ENCODE data around the gene HAGH.

HAGH gene

DNA sequence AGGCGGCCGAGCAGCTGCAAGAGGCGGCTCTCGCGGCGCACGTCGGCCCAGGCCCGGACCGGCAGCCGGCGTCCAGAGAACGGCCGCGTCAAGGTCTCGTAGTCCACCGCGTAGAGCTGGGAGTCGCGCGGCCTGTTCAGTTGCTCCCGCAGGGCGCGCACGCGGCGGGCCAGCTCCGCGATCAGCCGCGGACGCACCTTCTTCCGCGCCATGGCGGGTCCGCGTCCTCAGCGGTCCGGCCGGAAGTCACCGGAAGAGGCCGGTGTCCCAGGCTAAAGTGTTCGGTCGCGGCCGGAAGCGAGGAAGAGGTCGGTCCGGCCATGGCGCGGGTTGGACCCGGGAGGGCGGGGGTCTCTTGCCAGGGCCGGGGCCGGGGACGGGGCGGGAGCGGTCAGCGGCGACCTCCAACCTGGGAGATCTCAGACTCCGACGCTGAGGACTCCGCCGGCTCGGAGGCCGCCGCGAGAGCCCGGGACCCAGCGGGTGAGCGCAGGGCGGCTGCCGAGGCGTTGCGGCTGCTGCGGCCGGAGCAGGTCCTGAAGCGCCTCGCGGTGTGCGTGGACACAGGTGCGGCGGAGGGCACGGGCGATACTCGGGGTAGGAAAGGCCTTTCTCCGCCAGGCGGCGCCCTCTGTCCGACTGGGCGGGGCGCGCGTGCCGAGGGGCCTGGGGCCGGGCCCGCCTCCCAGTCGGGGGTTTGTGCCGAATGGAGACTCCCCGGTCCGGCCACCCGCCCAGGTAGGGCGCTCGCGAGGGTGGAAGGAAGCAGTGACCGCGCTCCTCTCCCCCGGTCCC is 53.5 kb downstream of the HAGH start, which contains the start of gene MRPS34 (continued):
- 0 out of 2 replicates have a peak, but pooled peaks have one; percentile 18 for TF ChIP-seq ZSCAN23 (tag by site-specific recombination; IDR thresholded peaks at IDR 0.05)
- TF ChIP-seq HOXA7 (CRISPR knock-in tag; IDR thresholded peaks at IDR 0.05; ENCODE audit: borderline replicate concordance), result no peak
- peak; percentile 44; the same call in 1 of the 2 replicates for TF ChIP-seq HOXC10 (CRISPR knock-in tag; IDR thresholded peaks at IDR 0.05)
- no peak for TF ChIP-seq ZNF114 (tag by site-specific recombination; IDR thresholded peaks at IDR 0.05)
- TF ChIP-seq ZFP3 (tag by site-specific recombination; IDR thresholded peaks at IDR 0.05; ENCODE audit: low read depth), result no peak
- TF ChIP-seq ZNF350 (tag by site-specific recombination; IDR thresholded peaks at IDR 0.05), result no peak
- TF ChIP-seq, protein P1, sequence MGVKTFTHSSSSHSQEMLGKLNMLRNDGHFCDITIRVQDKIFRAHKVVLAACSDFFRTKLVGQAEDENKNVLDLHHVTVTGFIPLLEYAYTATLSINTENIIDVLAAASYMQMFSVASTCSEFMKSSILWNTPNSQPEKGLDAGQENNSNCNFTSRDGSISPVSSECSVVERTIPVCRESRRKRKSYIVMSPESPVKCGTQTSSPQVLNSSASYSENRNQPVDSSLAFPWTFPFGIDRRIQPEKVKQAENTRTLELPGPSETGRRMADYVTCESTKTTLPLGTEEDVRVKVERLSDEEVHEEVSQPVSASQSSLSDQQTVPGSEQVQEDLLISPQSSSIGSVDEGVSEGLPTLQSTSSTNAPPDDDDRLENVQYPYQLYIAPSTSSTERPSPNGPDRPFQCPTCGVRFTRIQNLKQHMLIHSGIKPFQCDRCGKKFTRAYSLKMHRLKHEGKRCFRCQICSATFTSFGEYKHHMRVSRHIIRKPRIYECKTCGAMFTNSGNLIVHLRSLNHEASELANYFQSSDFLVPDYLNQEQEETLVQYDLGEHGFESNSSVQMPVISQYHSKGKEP (tag by site-specific recombination; IDR thresholded peaks at IDR 0.05), result peak; percentile 12; the same call in 1 of the 2 replicates
- TF ChIP-seq ZIC2 (tag by site-specific recombination; IDR thresholded peaks at IDR 0.05), result peak; percentile 68
- no peak for TF ChIP-seq GLI2 (tag by site-specific recombination; IDR thresholded peaks at IDR 0.05; ENCODE audit: borderline replicate concordance, low read depth)
- TF ChIP-seq, protein P2, sequence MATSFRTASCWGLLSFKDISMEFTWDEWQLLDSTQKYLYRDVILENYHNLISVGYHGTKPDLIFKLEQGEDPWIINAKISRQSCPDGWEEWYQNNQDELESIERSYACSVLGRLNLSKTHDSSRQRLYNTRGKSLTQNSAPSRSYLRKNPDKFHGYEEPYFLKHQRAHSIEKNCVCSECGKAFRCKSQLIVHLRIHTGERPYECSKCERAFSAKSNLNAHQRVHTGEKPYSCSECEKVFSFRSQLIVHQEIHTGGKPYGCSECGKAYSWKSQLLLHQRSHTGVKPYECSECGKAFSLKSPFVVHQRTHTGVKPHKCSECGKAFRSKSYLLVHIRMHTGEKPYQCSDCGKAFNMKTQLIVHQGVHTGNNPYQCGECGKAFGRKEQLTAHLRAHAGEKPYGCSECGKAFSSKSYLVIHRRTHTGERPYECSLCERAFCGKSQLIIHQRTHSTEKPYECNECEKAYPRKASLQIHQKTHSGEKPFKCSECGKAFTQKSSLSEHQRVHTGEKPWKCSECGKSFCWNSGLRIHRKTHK (tag by site-specific recombination; IDR thresholded peaks at IDR 0.05), result no peak
- TF ChIP-seq ZNF837 (tag by site-specific recombination; IDR thresholded peaks at IDR 0.05), result no peak
- peak; percentile 25; the same call in 1 of the 2 replicates for TF ChIP-seq REPIN1 (tag by site-specific recombination; IDR thresholded peaks at IDR 0.05; ENCODE audit: low read depth)
- no peak for TF ChIP-seq ZNF214 (tag by site-specific recombination; IDR thresholded peaks at IDR 0.05; ENCODE audit: borderline replicate concordance)
- no peak for TF ChIP-seq ZNF626 (tag by site-specific recombination; IDR thresholded peaks at IDR 0.05)
- peak; percentile 39; the same call in 1 of the 2 replicates for TF ChIP-seq ZBTB48 (tag by site-specific recombination; IDR thresholded peaks at IDR 0.05)
- TF ChIP-seq, protein P3, sequence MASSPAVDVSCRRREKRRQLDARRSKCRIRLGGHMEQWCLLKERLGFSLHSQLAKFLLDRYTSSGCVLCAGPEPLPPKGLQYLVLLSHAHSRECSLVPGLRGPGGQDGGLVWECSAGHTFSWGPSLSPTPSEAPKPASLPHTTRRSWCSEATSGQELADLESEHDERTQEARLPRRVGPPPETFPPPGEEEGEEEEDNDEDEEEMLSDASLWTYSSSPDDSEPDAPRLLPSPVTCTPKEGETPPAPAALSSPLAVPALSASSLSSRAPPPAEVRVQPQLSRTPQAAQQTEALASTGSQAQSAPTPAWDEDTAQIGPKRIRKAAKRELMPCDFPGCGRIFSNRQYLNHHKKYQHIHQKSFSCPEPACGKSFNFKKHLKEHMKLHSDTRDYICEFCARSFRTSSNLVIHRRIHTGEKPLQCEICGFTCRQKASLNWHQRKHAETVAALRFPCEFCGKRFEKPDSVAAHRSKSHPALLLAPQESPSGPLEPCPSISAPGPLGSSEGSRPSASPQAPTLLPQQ (tag by site-specific recombination; IDR thresholded peaks at IDR 0.05), result peak; percentile 84
- peak; percentile 54 for TF ChIP-seq ZNF600 (tag by site-specific recombination; IDR thresholded peaks at IDR 0.05)
- TF ChIP-seq ZNF239 (tag by site-specific recombination; IDR thresholded peaks at IDR 0.05), result no peak
- TF ChIP-seq FEZF1 (tag by site-specific recombination; IDR thresholded peaks at IDR 0.05), result no peak
- TF ChIP-seq ZNF175 (tag by site-specific recombination; IDR thresholded peaks at IDR 0.05), result no peak
- TF ChIP-seq KLF9 (tag by site-specific recombination; IDR thresholded peaks at IDR 0.05; ENCODE audit: low read depth), result peak; percentile 92
- peak; percentile 62; the same call in 1 of the 2 replicates for TF ChIP-seq ZBTB17 (tag by site-specific recombination; IDR thresholded peaks at IDR 0.05)
- peak; percentile 82 for TF ChIP-seq ZEB2 (tag by site-specific recombination; IDR thresholded peaks at IDR 0.05)
- TF ChIP-seq ZNF791 (tag by site-specific recombination; IDR thresholded peaks at IDR 0.05), result no peak
- TF ChIP-seq, protein P4, sequence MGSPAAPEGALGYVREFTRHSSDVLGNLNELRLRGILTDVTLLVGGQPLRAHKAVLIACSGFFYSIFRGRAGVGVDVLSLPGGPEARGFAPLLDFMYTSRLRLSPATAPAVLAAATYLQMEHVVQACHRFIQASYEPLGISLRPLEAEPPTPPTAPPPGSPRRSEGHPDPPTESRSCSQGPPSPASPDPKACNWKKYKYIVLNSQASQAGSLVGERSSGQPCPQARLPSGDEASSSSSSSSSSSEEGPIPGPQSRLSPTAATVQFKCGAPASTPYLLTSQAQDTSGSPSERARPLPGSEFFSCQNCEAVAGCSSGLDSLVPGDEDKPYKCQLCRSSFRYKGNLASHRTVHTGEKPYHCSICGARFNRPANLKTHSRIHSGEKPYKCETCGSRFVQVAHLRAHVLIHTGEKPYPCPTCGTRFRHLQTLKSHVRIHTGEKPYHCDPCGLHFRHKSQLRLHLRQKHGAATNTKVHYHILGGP (tag by site-specific recombination; IDR thresholded peaks at IDR 0.05), result no peak
- TF ChIP-seq TCF7L2 (IDR thresholded peaks at IDR 0.05; ENCODE audit: borderline replicate concordance, low read depth, low read length), result no peak
- TF ChIP-seq ZNF664 (tag by site-specific recombination; IDR thresholded peaks at IDR 0.05), result no peak
- peak; percentile 88; the same call in 1 of the 2 replicates for TF ChIP-seq BCL11B (tag by site-specific recombination; IDR thresholded peaks at IDR 0.05; ENCODE audit: low read depth)
- TF ChIP-seq ZBTB7A (tag by site-specific recombination; IDR thresholded peaks at IDR 0.05; ENCODE audit: low read depth), result peak; percentile 82
- peak; percentile 46; the same call in 1 of the 2 replicates for TF ChIP-seq GLIS1 (tag by site-specific recombination; IDR thresholded peaks at IDR 0.05)
- TF ChIP-seq OVOL3 (tag by site-specific recombination; IDR thresholded peaks at IDR 0.05), result peak; percentile 90
- TF ChIP-seq, protein P5, sequence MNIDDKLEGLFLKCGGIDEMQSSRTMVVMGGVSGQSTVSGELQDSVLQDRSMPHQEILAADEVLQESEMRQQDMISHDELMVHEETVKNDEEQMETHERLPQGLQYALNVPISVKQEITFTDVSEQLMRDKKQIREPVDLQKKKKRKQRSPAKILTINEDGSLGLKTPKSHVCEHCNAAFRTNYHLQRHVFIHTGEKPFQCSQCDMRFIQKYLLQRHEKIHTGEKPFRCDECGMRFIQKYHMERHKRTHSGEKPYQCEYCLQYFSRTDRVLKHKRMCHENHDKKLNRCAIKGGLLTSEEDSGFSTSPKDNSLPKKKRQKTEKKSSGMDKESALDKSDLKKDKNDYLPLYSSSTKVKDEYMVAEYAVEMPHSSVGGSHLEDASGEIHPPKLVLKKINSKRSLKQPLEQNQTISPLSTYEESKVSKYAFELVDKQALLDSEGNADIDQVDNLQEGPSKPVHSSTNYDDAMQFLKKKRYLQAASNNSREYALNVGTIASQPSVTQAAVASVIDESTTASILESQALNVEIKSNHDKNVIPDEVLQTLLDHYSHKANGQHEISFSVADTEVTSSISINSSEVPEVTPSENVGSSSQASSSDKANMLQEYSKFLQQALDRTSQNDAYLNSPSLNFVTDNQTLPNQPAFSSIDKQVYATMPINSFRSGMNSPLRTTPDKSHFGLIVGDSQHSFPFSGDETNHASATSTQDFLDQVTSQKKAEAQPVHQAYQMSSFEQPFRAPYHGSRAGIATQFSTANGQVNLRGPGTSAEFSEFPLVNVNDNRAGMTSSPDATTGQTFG (tag by site-specific recombination; IDR thresholded peaks at IDR 0.05; ENCODE audit: borderline replicate concordance), result peak; percentile 70; the same call in 1 of the 2 replicates
- no peak for TF ChIP-seq ZNF677 (tag by site-specific recombination; IDR thresholded peaks at IDR 0.05)

Measured in HEK293 (cell line).